Right lobe of liver (tissue), 6 donors: ENCODE measurements around the gene CNTN5. TPM values are rescaled to one million over a fixed set of nuclear protein-coding genes. Genes with fewer than 3 reads are reported as not detected.

ENCODE experiments used
- ATAC-seq, 4 donors: fragments of 200-7000 bp; cut with Tn5 transposase; one replicate each; pipeline ENCODE4 v1.9.1; 2020; ENCODE audit warnings: mild to moderate bottlenecking in 4 of 4, moderate library complexity in 4 of 4
- DNase-seq, 3 donors: peaks; one replicate each; pipeline ENCODE4 v3.0.0-alpha.2; 2020
- H3K27ac ChIP-seq, 3 donors: fragments of 200-600 bp; one replicate each; pipeline ENCODE4 v1.8.0; 2022
- H3K27me3 ChIP-seq, 2 donors: fragments of 200-600 bp; one replicate each; pipeline ENCODE4 v1.8.0; 2022
- H3K36me3 ChIP-seq, 4 donors: fragments of 200-600 bp; sonication (generic) in 1 of 4; one replicate each; pipeline versions ENCODE4 v1.5.1 to v1.8.0; 2017 to 2022; ENCODE audit warnings: control low read depth in 1 of 4
- H3K4me1 ChIP-seq, 4 donors: fragments of 200-600 bp; sonication (generic) in 1 of 4; one replicate each; pipeline versions ENCODE4 v1.5.1 to v1.8.0; 2017 to 2022; ENCODE audit warnings: control low read depth in 1 of 4
- H3K4me3 ChIP-seq, 3 donors: fragments of 200-600 bp; one replicate each; pipeline ENCODE4 v1.8.0; 2022
- H3K9me3 ChIP-seq, 4 donors: fragments of 200-600 bp; sonication (generic) in 1 of 4; one replicate each; pipeline versions ENCODE4 v1.5.1 to v1.8.0; 2017 to 2022; ENCODE audit warnings: control low read depth in 1 of 4
- CTCF ChIP-seq, 4 donors: fragments of 200-600 bp in 3 of 4; fragments of 450-650 bp in 1 of 4; IDR thresholded peaks; one replicate each; pipeline versions ENCODE4 v1.5.1 to v1.8.0; 2016 to 2022; ENCODE audit warnings: antibody characterized with exemption in 4 of 4, mild to moderate bottlenecking in 2 of 4
- POLR2A ChIP-seq: fragments of 450-650 bp; IDR thresholded peaks from one replicate; pipeline ENCODE4 v1.6.1; 2017; ENCODE audit warnings: antibody characterized with exemption, mild to moderate bottlenecking
- WGBS: methylation state at CpG from one replicate; pipeline ENCODE4 v1.1.6; 2018; ENCODE audit warnings: low coverage, low lambda C conversion rate; ENCODE audit not compliant: insufficient coverage; ENCODE audit errors: missing lambda C conversion rate; 5-methylcytosine and 5-hydroxymethylcytosine counted together
- intact Hi-C, 2 donors: fragments of 100-400 bp; cut with DNase I; formaldehyde crosslinking; loops; one replicate each; pipeline versions ENCODE4 v1.11.2 to v1.14.1; 2022
- long read RNA-seq: library from polyadenylated mRNA; unstranded; transcript quantifications from one replicate; pipeline ENCODE4 v2.0.0, GENCODE V29; 2019
- total RNA-seq, 6 experiments: library from RNA; depleted of rRNA in 2 of 6; stranded (reverse); fragments of >200 nt in 2 of 6; fragmentation: NEBNext Ultra II Directional in 3 of 6; extraction: Animal tissue kit (Norgen Biotek cat#: 25700) in 3 of 6; gene quantifications; one replicate each; pipeline versions ENCODE4 v1.1.0 to v1.2.4, GENCODE V29; 2016 to 2023
- donor health status: DM: no; HTN: yes; CAD: no.
- donor health status: DM: no; HTN: no; CAD: no.
- donor health status: DM: no; HTN: no; CAD: no.
- donor health status: DM: no; HTN: yes; CAD: no.
- donor health status: DM: no; HTN: yes; CAD: no.

Gene CNTN5
- total RNA-seq = under 1 TPM in 2 of 6 experiments, not detected in 4; 0.13 to 0.19 TPM
- long read RNA-seq = 0 reads

GRCh38 chr11:99020352-99021225 lies at the start of gene CNTN5:
Gene CNTN5 (plus strand): TSS chr11:99020949.
- peak in 2 of 3 donors; percentile 40 to 54 for DNase-seq
- 3% methylated on average over 32 of the region's 57 CpGs for WGBS
- Histone ChIP-seq H3K4me1 (peaks cover 0 to 6% (median 0%) of the 10 kb centered on the region in 4 donors), H3K4me3 (peak within 1 kb of the TSS; percentile 4 to 28 (median 13)), H3K27me3 (peaks cover 0 to 5% of the 10 kb centered on the region in 2 donors), H3K27ac (no peak within 1 kb of the TSS), H3K36me3 (no peaks in the 10 kb centered on the region), H3K9me3 (no peaks in the 10 kb centered on the region)
- intact Hi-C loops = no loop called here
- ATAC-seq = peak; percentile 82 to 88 (median 84)
- TF ChIP-seq CTCF (IDR thresholded peaks at IDR 0.05) (no peak), POLR2A (no peak)

- Histone ChIP-seq H3K27me3 (no peaks in the 10 kb centered on the region), H3K4me1 (no peaks in the 10 kb centered on the region), H3K27ac (no peak overlapping the region), H3K9me3 (peaks cover 0 to 4% (median 0%) of the 10 kb centered on the region in 4 donors), H3K36me3 (no peaks in the 10 kb centered on the region), H3K4me3 (no peak overlapping the region)
- TF ChIP-seq CTCF (IDR thresholded peaks at IDR 0.05) (no peak), POLR2A (no peak)
- DNase-seq (no peak), ATAC-seq (no peak)
- intact Hi-C loops = no loop called here
- WGBS = 29% methylated on average over 2 of the region's 2 CpGs
Measured at GRCh38 chr11:98979205-98979604, 41.5 kb upstream of the CNTN5 start.

- intact Hi-C loops = no loop called here
- H3K27ac ChIP-seq = no peak overlapping the region
- H3K4me1 ChIP-seq = peaks cover 0 to 6% (median 0%) of the 10 kb centered on the region in 4 donors
- no peaks in the 10 kb centered on the region for H3K9me3 ChIP-seq
- no peak for TF ChIP-seq POLR2A
- TF ChIP-seq CTCF (IDR thresholded peaks at IDR 0.05) = peak; percentile 70 to 93 (median 90)
- no peaks in the 10 kb centered on the region for H3K36me3 ChIP-seq
- peaks cover 0 to 5% of the 10 kb centered on the region in 2 donors for H3K27me3 ChIP-seq
- DNase-seq (no peak), ATAC-seq (peak; percentile 58 to 78 (median 70))
- 10% methylated on average over 3 of the region's 3 CpGs for WGBS
- H3K4me3 ChIP-seq = no peak overlapping the region
Measured at GRCh38 chr11:99015634-99016454, 4.9 kb upstream of the CNTN5 start.

- DNase-seq = no peak
- TF ChIP-seq POLR2A (no peak), CTCF (IDR thresholded peaks at IDR 0.05) (no peak)
Measured at GRCh38 chr11:99019696-99020095, 1.1 kb upstream of the CNTN5 start.

More at GRCh38 chr11:99019696-99020095, 1.1 kb upstream of the CNTN5 start:
- no peak overlapping the region for H3K27ac ChIP-seq
- peaks cover 0 to 6% (median 0%) of the 10 kb centered on the region in 4 donors for H3K4me1 ChIP-seq
- no peaks in the 10 kb centered on the region for H3K9me3 ChIP-seq
- H3K4me3 ChIP-seq = no peak overlapping the region
- peaks cover 0 to 5% of the 10 kb centered on the region in 2 donors for H3K27me3 ChIP-seq
- 33% methylated on average over 7 of the region's 8 CpGs for WGBS
- ATAC-seq = no peak
- no peaks in the 10 kb centered on the region for H3K36me3 ChIP-seq
- intact Hi-C loops = no loop called here
